K562 (cell line): ENCODE results near the gene PSMC6. TPM values are rescaled to one million over a fixed set of nuclear protein-coding genes. Genes with fewer than 3 reads are reported as not detected.

ENCODE experiments used
- AFF4 ChIP-seq: sonication (generic); formaldehyde crosslinking; IDR thresholded peaks from 2 replicates; pipeline ENCODE4 v1.8.0; 2023; ENCODE audit warnings: mild to moderate bottlenecking, missing genetic modification reagents
- ATF7 ChIP-seq: fragments of 450-650 bp; IDR thresholded peaks from 2 replicates; pipeline ENCODE4 v1.7.1; 2014; ENCODE audit warnings: mild to moderate bottlenecking, moderate library complexity
- BACH1 ChIP-seq: fragments of 200-800 bp; sonication (Bioruptor generic); IDR thresholded peaks from 2 replicates; pipeline ENCODE4 v1.6.1; 2016; ENCODE audit warnings: missing genetic modification characterization, missing compliant biosample characterization
- BCOR ChIP-seq: fragments of 450-650 bp; IDR thresholded peaks from 2 replicates; pipeline ENCODE4 v1.6.1; 2016
- CHD2 ChIP-seq: IDR thresholded peaks from 2 replicates; pipeline ENCODE4 v1.6.1; 2011; ENCODE audit warnings: low read depth, low read length
- DMBX1 ChIP-seq: fragments of 250-450 bp; sonication (Bioruptor Pico); IDR thresholded peaks from 2 replicates; pipeline ENCODE4 v1.8.0; 2022; ENCODE audit warnings: inconsistent platforms, mild to moderate bottlenecking, moderate library complexity, borderline replicate concordance
- E2F1 ChIP-seq: sonication (generic); formaldehyde crosslinking; IDR thresholded peaks from 2 replicates; pipeline ENCODE4 v1.8.1; 2023; ENCODE audit warnings: mild to moderate bottlenecking, missing genetic modification reagents, moderate library complexity
- FOXA1 ChIP-seq: fragments of 450-650 bp; IDR thresholded peaks from 2 replicates; pipeline ENCODE4 v1.6.1; 2016; ENCODE audit warnings: mild to moderate bottlenecking, borderline replicate concordance
- HDAC3 ChIP-seq: fragments of 450-650 bp; IDR thresholded peaks from 2 replicates; pipeline ENCODE4 v1.6.1; 2018; ENCODE audit warnings: borderline replicate concordance, mild to moderate bottlenecking, moderate library complexity; ENCODE audit not compliant: partially characterized antibody
- HMGN3 ChIP-seq: IDR thresholded peaks from 2 replicates; pipeline ENCODE4 v1.6.1; 2011; ENCODE audit warnings: borderline replicate concordance, low read depth, mild to moderate bottlenecking, mixed read lengths, low read length; ENCODE audit not compliant: insufficient read length; ENCODE audit errors: extremely low read depth
- LCOR ChIP-seq: sonication (generic); formaldehyde crosslinking; IDR thresholded peaks from 2 replicates; pipeline ENCODE4 v1.8.0; 2022; ENCODE audit warnings: mild to moderate bottlenecking, missing genetic modification reagents
- NKRF ChIP-seq: fragments of 450-650 bp; IDR thresholded peaks from 2 replicates; pipeline ENCODE4 v1.6.1; 2016; ENCODE audit warnings: borderline replicate concordance
- RBM22 ChIP-seq: fragments of 200-400 bp; formaldehyde crosslinking; IDR thresholded peaks from 2 replicates; pipeline ENCODE4 v1.6.1; 2018; ENCODE audit warnings: low read length, low read depth; ENCODE audit not compliant: poor library complexity, severe bottlenecking
- SMAD1 ChIP-seq: fragments of 150-350 bp; IDR thresholded peaks from 2 replicates; pipeline ENCODE4 v1.6.1; 2014; ENCODE audit warnings: low read length, low read depth; ENCODE audit not compliant: partially characterized antibody
- TAF9B ChIP-seq: fragments of 450-650 bp; IDR thresholded peaks from 2 replicates; pipeline ENCODE4 v1.6.1; 2018; ENCODE audit warnings: mild to moderate bottlenecking; ENCODE audit not compliant: partially characterized antibody
- ZBTB7A ChIP-seq: IDR thresholded peaks from 2 replicates; pipeline ENCODE4 v1.6.1; 2011; ENCODE audit warnings: low read depth, mild to moderate bottlenecking, low read length, moderate library complexity, borderline replicate concordance; ENCODE audit not compliant: control insufficient read depth
- polyA plus RNA-seq, 8 experiments: library from polyadenylated mRNA; depleted of rRNA in 4 of 8; stranded (reverse) in 5 of 8; unstranded in 3 of 8; fragments of >200 nt; fragmentation: Nextera tagmentation in 2 of 8; fragmentation: Illumina TruSeq in 1 of 8; extraction: Ambion mirVana in 2 of 8; extraction: Trizol in 1 of 8; gene quantifications; 2 replicates each; pipeline versions ENCODE4 v1.2.1 to v1.2.3, GENCODE V29; 2011 to 2014; ENCODE audit warnings: inconsistent platforms in 1 of 8, missing spikeins in 1 of 8
- total RNA-seq, 7 experiments: library from RNA; depleted of rRNA in 6 of 7; stranded (reverse); fragments of >200 nt in 6 of 7; fragmentation: Illumina TruSeq in 2 of 7; extraction: Trizol in 2 of 7; gene quantifications; 2 replicates each; pipeline versions ENCODE4 v1.2.1 to v1.2.3, GENCODE V29; 2011 to 2021; ENCODE audit warnings: low replicate concordance in 1 of 7

The PSMC6 gene
- total and polyA plus RNA-seq, 9 of the 15 experiments (the other 6 are each of a cell fraction or from before 2014, with no cell fraction given), result 91.4 to 224 (median 182) TPM

GRCh38 chr14:52706724-52707706 is at the start of gene PSMC6 (continued):
- TF ChIP-seq TAF9B, result peak; percentile 67
- no peak for TF ChIP-seq ZBTB7A
- no peak for TF ChIP-seq FOXA1
- TF ChIP-seq LCOR (CRISPR knock-in tag), result no peak
- no peak for TF ChIP-seq HDAC3
- no peak for TF ChIP-seq E2F1
- 0 out of 2 replicates have a peak, but pooled peaks have one; percentile 34 for TF ChIP-seq AFF4 (CRISPR knock-in tag)
- peak; percentile 32; the same call in 1 of the 2 replicates for TF ChIP-seq NKRF
- no peak for TF ChIP-seq BCOR
- TF ChIP-seq HMGN3, result peak; percentile 41
- TF ChIP-seq DMBX1 (CRISPR knock-in tag), result 0 out of 2 replicates have a peak, but pooled peaks have one; percentile 15
- peak; percentile 75 for TF ChIP-seq SMAD1
- TF ChIP-seq ATF7, result no peak; the same call in 1 of the 2 replicates
- no peak for TF ChIP-seq BACH1 (tag)
- TF ChIP-seq RBM22, result no peak
- no peak for TF ChIP-seq CHD2
